Measurements from ENCODE around the gene SLC24A3.
"Not testable (repeated sequence)": the region's sequence is repeated elsewhere in the genome, so short reads cannot be mapped to it uniquely, and the experiment has no call there.

The SLC24A3 gene

GRCh38 chr20:19658137-19658536 lies 445.7 kb downstream of the SLC24A3 start:
- DNase-seq, result no peak

- no peak for DNase-seq
These were observed 447.0 kb downstream of the SLC24A3 start for GRCh38 chr20:19659448-19659847.

- no peak for DNase-seq
These were observed 448.5 kb downstream of the SLC24A3 start for GRCh38 chr20:19660808-19661378.

DNA sequence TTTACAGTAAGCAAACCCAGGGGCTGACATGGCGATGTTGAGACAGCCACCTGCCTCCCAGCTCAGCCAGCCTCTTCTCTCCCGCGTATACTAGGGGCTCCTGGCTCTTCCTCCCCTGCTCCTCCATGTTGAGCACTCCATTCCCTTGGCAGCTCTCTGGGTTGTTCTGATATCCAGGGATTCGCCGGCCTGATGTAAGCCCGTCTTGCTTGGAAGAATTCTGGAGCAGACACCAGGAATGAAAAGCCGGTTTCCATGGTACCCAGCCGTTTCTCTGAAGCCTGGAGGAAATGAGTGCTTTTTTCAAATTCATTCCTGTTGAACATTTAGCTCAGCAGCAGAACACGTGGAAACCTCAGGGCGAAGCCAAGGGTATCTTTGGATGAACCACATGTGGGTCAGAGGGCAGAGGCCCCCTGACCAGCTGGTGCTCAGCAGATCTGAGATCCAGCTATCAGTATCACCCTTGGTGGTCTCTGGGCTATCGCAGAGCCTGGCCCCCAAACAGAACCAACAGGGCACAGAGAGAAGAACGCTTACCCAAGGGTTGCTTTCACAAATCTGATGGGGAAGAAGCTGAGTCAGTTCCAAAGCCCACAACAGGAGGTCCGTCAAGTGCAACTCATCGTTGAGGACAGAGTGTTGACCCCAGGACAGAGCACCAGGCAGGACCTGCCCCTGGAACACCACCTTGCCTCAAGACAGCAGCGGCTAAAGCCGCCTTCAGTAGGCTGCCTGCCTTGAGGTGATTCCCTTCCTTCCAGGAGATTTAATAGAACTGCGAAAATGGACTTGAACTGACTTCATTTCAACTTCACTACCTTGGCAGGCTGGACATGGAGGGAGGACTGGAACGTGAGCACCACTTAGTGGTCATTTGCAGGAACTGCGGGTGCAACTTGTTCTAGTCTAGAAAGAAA lies 449.5 kb downstream of the SLC24A3 start:
- DNase-seq, result peak; percentile 34

- no peak for DNase-seq
These were observed 450.2 kb downstream of the SLC24A3 start for GRCh38 chr20:19662637-19662995.

DNA sequence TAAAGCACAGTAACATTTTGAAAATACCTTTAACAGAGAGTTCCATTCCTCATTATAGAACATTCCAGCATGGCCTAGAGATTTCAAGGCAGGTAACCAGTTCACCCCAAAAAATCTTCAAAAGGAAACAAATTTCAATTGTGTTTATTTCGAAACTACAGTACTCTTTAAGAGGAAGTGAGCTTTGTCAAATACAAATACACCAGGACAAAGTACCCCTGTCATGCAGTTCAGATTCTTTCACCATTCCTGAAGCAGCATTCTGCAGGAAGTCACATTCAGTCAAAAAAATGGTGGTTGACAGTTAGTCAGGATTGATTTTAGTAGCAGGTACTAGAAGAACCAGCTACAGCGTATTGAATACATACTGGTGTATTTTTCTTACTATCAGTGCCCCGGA lies 456.0 kb downstream of the SLC24A3 start:
- no peak for DNase-seq

GRCh38 chr20:19670829-19671228 lies 458.4 kb downstream of the SLC24A3 start:
- no peak for DNase-seq

DNA sequence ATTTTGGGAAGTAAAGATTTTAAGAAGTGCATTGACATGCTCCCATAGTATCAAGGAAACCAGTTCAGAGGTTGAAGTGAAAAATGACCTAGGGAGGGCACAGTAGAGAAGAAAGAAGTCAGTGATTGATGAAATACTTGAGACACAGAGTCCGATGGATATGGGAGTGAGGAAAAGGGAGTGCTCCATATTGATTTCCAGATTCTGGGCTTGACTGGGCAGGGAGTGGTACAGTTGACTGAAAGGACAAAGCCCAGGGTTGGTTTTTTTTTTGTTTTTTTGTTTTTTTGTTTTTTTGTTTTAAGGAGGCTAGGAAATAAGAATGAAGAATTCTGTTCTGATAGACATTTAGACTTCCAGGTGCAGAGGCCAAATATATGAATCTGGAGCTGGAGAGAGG lies 458.9 kb downstream of the SLC24A3 start:
- no peak for DNase-seq

GRCh38 chr20:19672498-19672897 lies 460.1 kb downstream of the SLC24A3 start:
- DNase-seq, result no peak

DNA sequence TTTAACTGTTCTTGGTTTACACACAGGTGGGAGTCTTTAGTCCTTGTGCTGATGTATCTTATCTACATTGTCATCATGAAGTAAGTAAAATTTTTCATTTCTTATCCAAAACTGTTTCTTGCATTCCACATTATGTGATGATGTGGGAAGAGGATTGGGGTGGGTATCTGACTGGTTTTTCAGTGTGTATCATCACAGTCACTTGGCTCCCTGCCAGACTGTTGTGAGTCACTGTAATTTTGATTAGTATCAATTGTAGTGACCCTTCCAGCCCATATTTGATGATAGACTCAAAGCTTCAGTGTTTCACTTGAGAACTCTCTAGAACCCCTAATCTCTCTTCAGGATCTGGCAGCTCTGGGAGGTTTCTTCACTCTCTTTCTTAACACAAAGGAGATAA lies 461.1 kb downstream of the SLC24A3 start:
- no peak for DNase-seq

DNA sequence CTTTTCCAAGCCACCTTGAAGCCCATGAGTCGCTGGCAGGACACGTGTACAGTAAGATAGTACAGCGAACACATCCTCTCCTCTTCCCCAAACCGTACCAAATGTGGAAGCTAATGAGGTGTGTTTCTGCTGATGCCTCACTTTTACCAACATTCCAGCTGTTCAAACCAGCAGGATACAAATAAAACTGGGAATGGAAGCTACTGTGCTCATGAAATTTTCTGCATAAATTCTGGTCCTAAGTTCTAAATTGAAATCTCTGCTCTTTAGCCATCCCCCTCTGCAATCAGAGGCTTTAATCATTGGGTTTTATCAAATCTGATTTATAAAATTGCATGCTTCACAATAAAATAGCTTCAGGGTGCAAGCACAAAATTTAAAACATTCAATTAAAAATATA lies 463.8 kb downstream of the SLC24A3 start:
- DNase-seq, result no peak

DNA sequence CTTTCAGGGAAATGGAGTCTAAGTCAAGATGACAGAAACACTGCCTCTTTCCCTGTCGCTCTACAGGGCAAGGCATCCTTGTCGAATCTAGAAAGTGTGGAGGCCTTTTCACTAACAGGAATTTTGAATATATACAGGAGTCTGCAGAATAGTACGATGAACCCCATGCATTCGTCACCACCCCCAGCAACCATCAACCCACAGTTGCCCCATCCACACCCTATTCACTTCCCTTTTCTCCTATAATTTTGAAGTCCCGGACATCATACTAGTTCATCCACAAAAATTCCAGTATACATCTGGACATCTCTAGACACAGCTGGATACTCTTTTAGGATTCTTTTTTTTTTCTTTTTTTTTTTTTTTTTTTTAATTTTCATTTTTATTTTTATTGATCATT lies 464.9 kb downstream of the SLC24A3 start:
- DNase-seq, result no peak

DNA sequence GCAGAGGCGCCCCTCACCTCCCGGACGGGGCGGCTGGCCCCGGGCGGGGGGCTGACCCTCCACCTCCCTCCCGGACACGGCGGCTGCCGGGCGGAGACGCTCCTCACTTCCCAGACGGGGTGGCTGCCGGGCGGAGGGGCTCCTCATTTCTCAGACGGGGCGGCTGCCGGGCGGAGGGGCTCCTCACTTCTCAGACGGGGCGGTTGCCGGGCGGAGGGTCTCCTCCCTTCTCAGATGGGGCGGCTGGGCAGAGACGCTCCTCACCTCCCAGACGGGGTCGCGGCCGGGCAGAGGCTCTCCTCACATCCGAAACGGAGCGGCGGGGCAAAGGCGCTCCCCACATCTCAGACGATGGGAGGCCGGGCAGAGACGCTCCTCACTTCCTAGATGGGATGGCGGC lies 466.1 kb downstream of the SLC24A3 start:
- DNase-seq, result not testable (repeated sequence)

DNA sequence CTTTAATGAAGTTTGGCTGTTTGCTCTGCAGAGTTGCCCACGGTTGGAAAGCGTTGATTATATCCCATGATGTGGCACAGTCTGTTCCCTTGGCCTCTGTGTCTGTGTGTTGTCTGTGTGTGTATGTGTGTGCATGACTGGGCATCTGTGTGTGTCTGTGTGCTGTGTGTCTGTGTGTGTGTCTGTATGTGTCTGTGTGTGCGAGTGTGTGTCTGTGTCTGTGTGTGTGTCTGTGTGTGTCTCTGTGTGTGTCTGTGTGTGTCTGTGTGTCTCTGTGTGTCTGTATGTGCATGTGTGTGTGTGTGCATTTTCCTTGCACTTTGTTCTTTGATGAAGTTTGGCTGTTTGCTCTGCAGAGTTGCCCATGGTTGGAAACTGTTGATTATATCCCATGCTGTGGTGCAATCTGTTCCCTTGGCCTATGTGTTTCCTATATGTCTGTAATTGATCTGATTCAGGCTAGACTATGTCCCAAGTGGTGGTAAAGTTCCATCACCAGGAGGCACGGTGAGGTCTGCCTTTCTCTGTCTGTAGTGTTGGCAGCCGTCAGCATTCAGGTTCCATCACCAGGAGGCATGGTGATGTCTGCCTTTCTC lies 467.6 kb downstream of the SLC24A3 start:
- DNase-seq, result no peak

GRCh38 chr20:19682249-19682648 lies 469.8 kb downstream of the SLC24A3 start:
- DNase-seq, result no peak

GRCh38 chr20:19683188-19683587 lies 470.7 kb downstream of the SLC24A3 start:
- DNase-seq, result peak; percentile 49

GRCh38 chr20:19683822-19684221 lies 471.4 kb downstream of the SLC24A3 start:
- no peak for DNase-seq

- no peak for DNase-seq
These were observed 475.8 kb downstream of the SLC24A3 start for GRCh38 chr20:19688031-19688806.

GRCh38 chr20:19690462-19690861 lies 478.0 kb downstream of the SLC24A3 start:
- no peak for DNase-seq

- no peak for DNase-seq
These were observed 478.7 kb downstream of the SLC24A3 start for GRCh38 chr20:19691125-19691524.

DNA sequence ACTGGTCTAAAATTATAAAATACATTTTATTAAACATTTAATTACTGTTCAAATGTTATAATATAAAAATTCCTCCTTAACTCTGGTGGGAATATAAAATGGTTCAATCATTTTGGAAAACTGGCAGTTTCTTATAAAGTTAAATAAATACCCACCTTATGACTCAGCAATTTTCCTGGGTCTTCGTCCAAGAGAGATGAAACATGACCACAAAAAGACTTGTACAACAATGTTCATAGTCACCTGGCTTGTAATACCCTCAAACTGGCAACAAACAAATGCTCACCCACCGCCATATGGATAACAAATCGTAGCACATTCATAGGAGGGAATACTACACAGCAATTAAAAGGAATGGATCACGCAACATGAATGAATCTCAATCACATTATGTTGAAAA lies 479.7 kb downstream of the SLC24A3 start:
- DNase-seq, result no peak

DNA sequence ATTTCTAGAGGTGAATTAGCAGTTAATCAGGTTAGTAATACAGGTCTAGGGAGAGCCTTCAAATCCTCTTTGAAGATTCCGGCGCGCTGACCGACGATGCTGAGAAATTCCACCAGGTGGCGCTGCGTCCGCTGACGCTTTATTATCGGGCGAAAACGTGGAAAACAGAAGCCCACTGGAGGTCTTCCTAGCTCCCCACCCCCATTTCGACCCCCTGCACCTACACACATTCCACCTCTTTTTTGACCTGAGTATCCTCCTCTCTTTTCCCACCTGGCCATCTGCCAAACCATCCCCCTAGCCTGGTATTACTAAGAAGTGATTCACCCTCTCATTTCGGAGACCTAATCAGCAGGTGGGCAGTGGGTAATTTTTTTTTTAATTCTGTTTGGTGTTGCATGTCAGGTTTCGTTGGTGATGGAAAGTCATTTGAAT lies 480.3 kb downstream of the SLC24A3 start:
- no peak for DNase-seq

- no peak for DNase-seq
These were observed 481.1 kb downstream of the SLC24A3 start for GRCh38 chr20:19693508-19693907.

Measured in NCI-H510A (cell line).